ACHN (cell line): ENCODE results near the gene PHACTR1.

ENCODE experiments used
- DNase-seq: peaks from one replicate; pipeline ENCODE4 v3.0.0-alpha.2; 2015
- in situ Hi-C: cut with HindIII; loops from 2 replicates; pipeline ENCODE4 v1.10.0; 2017; ENCODE audit warnings: low sequenced_read_pairs, low pct_ligation_motif_present, low pct_unique_long_range_greater_than_20kb

The PHACTR1 gene

GRCh38 chr6:12832226-12832735 lies 115.7 kb downstream of the PHACTR1 start:
- DNase-seq: no peak
- in situ Hi-C loops: no loop called here

DNA sequence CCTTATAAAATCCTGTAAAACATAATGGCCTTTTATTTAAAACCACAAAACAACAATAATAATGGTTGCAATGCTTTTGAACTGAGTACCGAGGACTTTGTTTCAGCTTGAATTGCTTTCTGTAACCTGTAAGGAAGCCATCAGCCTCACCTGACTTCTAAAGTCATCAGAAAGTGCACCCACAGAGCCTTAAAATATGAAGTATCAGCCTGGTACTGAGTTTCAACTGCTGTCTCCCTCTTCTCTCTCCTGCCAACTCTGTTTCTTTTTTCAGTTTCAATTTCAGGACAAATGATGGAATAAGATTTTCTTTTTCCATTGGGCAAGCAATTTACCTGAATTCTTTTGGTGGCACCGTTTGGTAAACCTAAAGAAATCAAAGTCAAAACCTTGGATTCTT lies 119.4 kb downstream of the PHACTR1 start:
- DNase-seq: no peak
- in situ Hi-C loops: no loop called here

- in situ Hi-C loops: no loop called here
- DNase-seq: no peak
Measured at GRCh38 chr6:12841619-12842018, 125.1 kb downstream of the PHACTR1 start.

DNA sequence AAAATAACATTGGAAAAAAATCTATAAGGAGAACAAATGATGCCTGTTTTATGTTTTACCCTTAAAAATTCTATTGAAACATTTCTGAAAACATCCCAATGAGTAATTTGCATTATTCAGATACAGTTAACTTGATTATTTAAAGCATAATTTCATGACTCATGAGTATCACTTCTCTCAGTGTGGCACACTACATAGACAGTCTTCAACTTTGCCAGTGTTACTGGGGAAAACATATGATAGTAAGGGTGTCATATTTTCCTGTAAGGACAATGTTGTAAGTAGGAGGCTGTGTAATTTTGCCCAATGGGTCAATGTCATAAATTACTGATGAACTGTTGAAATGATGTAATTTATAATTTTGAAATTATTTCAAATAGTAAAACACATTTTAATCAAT lies 125.5 kb downstream of the PHACTR1 start:
- in situ Hi-C loops: no loop called here
- DNase-seq: no peak

- no peak for DNase-seq
- in situ Hi-C loops: no loop called here
Measured at GRCh38 chr6:12842658-12843057, 126.1 kb downstream of the PHACTR1 start.

- in situ Hi-C loops: no loop called here
- peak; percentile 17 for DNase-seq
Measured at GRCh38 chr6:12844284-12845223, 128.0 kb downstream of the PHACTR1 start.

GRCh38 chr6:12845224-12846004 lies 128.8 kb downstream of the PHACTR1 start:
- in situ Hi-C loops: no loop called here
- DNase-seq: no peak

GRCh38 chr6:12848964-12849808 lies 132.6 kb downstream of the PHACTR1 start:
- no peak for DNase-seq
- in situ Hi-C loops: no loop called here

DNA sequence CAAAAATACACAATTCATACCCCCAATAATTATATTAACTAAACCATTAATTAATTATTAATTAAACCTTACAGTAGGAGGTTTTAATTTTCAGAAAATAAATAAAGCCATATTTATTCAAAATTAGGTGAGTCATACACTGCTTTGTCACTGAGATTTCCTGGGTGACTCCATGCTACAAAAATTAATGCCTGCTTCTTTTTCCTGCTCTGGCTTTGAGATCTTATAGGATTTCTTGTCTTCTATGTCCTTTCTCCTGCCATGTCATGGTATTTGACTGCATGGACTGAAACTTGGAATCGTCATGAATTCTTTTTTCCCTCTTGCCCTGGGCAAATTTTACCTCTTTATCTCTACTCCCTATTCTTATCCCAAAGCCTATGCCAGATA lies 133.2 kb downstream of the PHACTR1 start:
- in situ Hi-C loops: no loop called here
- DNase-seq: no peak

DNA sequence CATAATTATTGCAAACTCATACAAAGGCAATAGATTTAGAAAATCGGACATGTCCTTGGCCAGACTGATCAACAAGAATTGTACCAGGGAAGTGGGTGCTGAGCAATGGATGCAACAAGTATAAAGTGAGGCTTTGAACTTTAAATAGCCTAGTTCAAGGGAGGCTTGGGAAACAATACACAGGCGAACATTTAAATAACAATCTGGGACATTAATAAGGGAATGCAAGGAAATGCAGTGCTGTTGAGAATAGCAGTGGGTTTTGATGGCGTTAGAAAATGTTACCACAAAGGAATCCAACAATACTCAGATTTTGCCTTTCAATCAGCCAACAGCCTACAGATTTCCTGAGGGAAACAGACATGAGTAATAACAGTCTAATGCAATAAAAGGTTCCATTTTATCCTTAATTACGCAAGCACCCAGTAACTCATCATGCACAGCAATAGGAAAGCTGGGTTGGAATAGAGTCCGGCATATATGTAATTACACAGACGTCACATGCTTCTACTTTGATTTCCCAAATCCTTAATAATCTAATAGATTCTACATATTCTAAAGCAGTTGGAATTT lies 134.6 kb downstream of the PHACTR1 start:
- in situ Hi-C loops: no loop called here
- no peak for DNase-seq

DNA sequence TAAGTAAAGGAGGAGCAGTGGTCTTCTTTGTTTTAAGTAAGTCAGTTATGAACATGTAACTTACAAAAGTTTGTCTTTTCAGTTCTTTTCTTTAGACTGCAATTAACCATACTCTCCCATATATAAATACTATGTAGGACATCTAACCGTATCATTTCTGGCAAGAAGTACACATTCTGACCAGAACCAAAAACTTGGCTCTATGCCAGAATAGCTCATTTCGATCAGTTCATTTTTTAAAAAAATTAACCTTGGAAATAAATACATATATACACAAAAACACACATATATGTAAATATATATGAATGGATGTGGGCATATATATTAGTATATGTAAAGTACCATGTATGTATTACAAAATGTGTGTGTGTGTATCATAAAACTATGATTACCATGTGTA lies 145.0 kb downstream of the PHACTR1 start:
- no peak for DNase-seq
- in situ Hi-C loops: no loop called here

DNA sequence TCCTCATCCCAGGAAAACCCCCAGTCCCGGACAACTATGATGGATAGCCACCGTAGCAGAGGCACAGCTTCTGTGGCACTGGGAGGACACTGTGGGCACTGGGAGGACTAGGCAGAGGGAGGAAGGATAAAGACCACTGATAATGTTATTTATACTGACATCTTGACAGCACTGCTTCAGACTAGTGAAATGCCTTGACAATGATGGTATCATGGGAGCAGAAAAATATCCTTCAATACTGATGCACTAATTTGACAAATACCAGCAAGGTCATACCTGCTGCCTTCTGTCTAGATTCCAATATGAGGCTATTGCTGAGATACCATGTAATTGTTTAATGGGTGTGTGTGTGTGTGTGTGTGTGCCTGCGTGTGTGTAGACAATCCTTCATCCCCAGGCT lies 148.6 kb downstream of the PHACTR1 start:
- in situ Hi-C loops: no loop called here
- no peak for DNase-seq

- in situ Hi-C loops: no loop called here
- DNase-seq: no peak
Measured at GRCh38 chr6:12865671-12866181, 149.2 kb downstream of the PHACTR1 start.

- in situ Hi-C loops: no loop called here
- no peak for DNase-seq
Measured at GRCh38 chr6:12866422-12867029, 150.0 kb downstream of the PHACTR1 start.

DNA sequence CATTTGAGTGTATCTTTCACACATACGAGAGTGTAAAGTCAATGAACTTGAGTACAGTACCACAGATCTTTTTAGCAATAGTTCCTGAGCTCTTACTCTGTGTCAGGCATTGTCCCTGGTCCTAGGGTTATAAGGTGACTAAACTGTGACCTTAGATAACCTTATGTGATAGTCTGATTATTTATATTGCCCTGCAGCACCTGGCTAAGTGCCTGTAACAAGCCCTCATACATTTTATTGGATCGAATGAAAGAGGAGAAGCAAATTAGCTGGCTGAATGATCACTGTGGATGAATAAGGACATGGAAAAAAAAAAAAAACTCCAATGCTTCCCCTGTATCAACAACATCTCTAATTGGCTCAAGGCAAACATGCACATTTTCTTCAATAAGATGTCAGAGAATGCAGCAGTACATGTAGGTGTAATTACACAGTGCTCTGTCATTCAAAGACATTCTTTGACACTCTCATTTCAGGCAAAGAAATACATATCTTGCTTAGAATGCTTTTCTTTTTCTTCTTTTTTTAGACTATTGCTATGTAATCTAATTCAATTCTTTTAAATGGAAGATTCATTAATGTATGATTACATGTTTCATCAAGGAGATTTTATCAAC lies 153.4 kb downstream of the PHACTR1 start:
- no peak for DNase-seq
- in situ Hi-C loops: no loop called here

DNA sequence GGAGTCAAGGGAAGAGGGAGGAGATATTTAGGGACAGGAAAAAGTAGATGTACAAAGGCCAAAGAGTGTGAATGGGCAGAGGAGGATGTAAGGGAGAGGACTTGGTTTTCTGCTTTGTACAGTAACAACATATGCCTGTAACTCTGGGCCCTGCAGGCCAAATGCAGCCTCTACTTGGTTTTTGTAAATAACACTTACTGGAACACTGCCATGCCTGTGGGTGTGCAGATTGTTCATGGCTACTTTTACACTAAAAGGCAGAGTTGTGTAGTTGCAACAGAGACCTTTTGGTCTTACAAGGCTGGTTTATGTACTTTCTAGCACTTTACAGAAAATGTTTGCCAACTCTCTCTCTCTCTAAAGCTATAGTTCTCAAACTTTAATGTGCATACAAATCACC lies 157.1 kb downstream of the PHACTR1 start:
- no peak for DNase-seq
- in situ Hi-C loops: no loop called here

- no peak for DNase-seq
- in situ Hi-C loops: no loop called here
Measured at GRCh38 chr6:12875051-12875450, 158.5 kb downstream of the PHACTR1 start.
